Effector memory CD4-positive, alpha-beta T cell (primary cell): ENCODE data around the gene TM9SF1.

Source experiments
- DNase-seq, 3 donors: peaks; one replicate each; pipeline ENCODE4 v3.0.0-alpha.2; 2020
- H3K27ac ChIP-seq: 2 replicates; pipeline ENCODE4 v1.7.0; 2013; ENCODE audit warnings: mild to moderate bottlenecking, low read length, moderate library complexity; ENCODE audit not compliant: insufficient read depth, poor library complexity, severe bottlenecking
- H3K27me3 ChIP-seq: replicated peaks from 2 replicates; pipeline ENCODE4 v1.7.0; 2013; ENCODE audit warnings: mild to moderate bottlenecking, low read length; ENCODE audit not compliant: insufficient read depth, control insufficient read depth, poor library complexity, severe bottlenecking
- H3K36me3 ChIP-seq: 2 replicates; pipeline ENCODE4 v1.7.0; 2013; ENCODE audit warnings: mild to moderate bottlenecking, low read length, moderate library complexity; ENCODE audit not compliant: control insufficient read depth, insufficient read depth
- H3K4me1 ChIP-seq: 2 replicates; pipeline ENCODE4 v1.7.0; 2013; ENCODE audit warnings: low read length, mild to moderate bottlenecking; ENCODE audit not compliant: control insufficient read depth, insufficient read depth, poor library complexity, severe bottlenecking
- H3K4me3 ChIP-seq: 2 replicates; pipeline ENCODE4 v1.7.0; 2013; ENCODE audit warnings: low read length, low read depth, mild to moderate bottlenecking; ENCODE audit not compliant: insufficient read depth, poor library complexity, severe bottlenecking
- H3K9me3 ChIP-seq: 2 replicates; pipeline ENCODE4 v1.7.0; 2013; ENCODE audit warnings: mild to moderate bottlenecking, low read length, moderate library complexity; ENCODE audit not compliant: control insufficient read depth

TM9SF1 gene

DNA sequence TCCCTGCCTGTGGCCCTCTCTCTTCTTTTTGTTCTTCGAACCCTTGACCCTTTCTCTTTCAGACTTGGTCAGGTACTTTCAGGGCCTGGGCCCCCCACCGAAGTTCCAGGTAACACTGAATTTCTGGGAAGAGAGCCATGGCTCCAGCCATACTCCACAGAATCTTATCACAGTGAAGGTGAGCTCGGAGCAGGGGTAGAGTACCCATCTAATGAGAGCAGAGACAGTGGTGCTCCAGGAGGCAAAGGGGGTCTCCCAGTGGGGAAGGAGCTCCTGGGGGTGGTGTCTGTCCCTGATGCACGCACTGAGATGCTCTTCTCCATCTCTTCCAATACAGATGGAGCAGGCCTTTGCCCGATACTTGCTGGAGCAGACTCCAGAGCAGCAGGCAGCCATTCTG, 29.5 kb downstream of the TM9SF1 start:
- Histone ChIP-seq H3K27ac (no peak overlapping the region), H3K4me3 (no peak overlapping the region), H3K4me1 (peaks cover 23% of the 10 kb centered on the region), H3K27me3 (no peaks in the 10 kb centered on the region), H3K9me3 (no peaks in the 10 kb centered on the region), H3K36me3 (peaks cover 43% of the 10 kb centered on the region)
- DNase-seq, result no peak

DNA sequence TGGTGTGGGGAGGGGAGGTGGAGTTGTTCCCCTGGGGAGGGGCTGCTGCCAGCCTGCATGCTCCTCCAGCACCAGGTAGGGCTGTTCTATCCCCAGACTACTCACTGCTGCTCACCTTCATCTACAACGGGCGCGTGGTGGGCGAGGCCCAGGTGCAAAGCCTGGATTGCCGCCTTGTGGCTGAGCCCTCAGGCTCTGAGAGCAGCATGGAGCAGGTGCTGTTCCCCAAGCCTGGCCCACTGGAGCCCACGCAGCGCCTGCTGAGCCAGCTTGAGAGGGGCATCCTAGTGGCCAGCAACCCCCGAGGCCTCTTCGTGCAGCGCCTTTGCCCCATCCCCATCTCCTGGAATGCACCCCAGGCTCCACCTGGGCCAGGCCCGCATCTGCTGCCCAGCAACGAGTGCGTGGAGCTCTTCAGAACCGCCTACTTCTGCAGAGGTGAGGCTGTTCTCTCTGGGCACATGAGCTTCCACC, 30.7 kb downstream of the TM9SF1 start:
- Histone ChIP-seq H3K36me3 (peaks cover 54% of the 10 kb centered on the region), H3K9me3 (no peaks in the 10 kb centered on the region), H3K27me3 (no peaks in the 10 kb centered on the region), H3K4me3 (no peak overlapping the region), H3K4me1 (peaks cover 24% of the 10 kb centered on the region), H3K27ac (no peak overlapping the region)
- DNase-seq, result no peak

DNA sequence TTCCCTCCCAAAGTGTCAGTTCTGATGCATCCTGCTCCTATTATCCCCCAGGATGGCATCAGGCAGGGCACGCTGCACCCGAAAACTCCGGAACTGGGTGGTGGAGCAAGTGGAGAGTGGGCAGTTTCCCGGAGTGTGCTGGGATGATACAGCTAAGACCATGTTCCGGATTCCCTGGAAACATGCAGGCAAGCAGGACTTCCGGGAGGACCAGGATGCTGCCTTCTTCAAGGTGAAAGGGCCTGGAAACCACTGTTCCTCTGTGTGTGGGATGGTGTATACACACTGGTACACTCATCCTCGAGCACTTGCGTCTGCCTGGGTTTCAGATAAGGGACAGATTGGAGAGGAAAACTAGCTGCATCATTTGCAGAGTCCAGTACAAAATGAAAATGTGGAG, 33.1 kb downstream of the TM9SF1 start:
- H3K4me3 ChIP-seq, result peak overlapping the region; percentile 88
- H3K36me3 ChIP-seq, result peaks cover 69% of the 10 kb centered on the region
- DNase-seq, result no peak
- no peaks in the 10 kb centered on the region for H3K9me3 ChIP-seq
- no peaks in the 10 kb centered on the region for H3K27me3 ChIP-seq
- H3K4me1 ChIP-seq, result peaks cover 24% of the 10 kb centered on the region
- H3K27ac ChIP-seq, result peak overlapping the region; percentile 97

DNA sequence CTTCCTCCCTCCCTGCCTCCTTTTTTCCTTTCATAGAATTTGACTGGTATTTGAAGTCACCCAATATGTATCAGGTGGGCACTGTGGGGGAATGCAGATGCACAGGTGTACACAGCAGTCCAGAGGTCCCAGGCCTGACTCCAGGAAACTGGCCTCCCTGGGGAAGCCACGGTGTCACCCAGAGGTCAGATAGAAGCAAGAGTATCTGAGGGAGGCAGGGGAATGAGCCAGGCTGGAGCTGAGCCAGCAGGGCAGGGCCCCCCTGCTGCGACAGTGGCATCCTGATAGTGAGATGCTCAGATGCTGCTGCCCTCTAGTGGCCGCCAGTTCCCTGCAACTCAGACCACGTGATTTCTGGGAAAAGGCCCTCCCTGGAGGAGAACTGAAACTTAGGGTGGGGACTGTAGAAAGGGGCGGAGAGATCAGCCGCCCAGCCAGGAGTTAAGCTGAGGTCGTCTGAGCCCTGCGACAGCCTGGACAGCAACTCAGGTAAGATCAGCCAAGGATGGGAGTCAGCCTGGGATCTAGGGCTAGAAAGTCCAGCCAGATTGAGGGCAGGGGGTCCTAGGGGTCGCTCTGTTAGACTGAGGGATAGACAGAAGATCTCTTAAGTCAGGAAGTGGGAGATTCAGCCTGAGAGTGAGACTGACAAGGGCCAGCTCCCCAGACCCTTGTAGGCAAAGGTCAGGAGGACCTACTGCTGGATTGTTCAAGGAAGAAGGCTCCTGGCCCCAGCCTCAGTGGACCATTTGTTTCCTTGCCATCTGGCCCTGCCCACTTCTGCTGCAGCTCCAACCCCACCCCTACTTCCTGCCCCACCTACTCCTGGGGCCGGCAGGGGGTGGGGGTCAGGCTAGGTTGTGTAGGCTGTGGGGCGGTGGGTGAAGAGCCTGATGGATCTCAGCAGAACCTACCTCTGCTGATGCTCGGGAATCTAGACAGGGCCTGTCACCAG, 34.1 kb downstream of the TM9SF1 start, which contains the start of gene IRF9:
Gene IRF9, plus strand, starts transcription at position 416 of the 955 bp plus-strand sequence. CDS start 880 bp downstream, outside the sequence.
- Histone ChIP-seq H3K4me1 (peaks cover 24% of the 10 kb centered on the region), H3K36me3 (peaks cover 67% of the 10 kb centered on the region), H3K27ac (peak within 1 kb of the TSS; percentile 97), H3K9me3 (no peaks in the 10 kb centered on the region), H3K27me3 (no peaks in the 10 kb centered on the region), H3K4me3 (peak within 1 kb of the TSS; percentile 88)
- DNase-seq, result peak; percentile 94 to 95 (median 95)

DNA sequence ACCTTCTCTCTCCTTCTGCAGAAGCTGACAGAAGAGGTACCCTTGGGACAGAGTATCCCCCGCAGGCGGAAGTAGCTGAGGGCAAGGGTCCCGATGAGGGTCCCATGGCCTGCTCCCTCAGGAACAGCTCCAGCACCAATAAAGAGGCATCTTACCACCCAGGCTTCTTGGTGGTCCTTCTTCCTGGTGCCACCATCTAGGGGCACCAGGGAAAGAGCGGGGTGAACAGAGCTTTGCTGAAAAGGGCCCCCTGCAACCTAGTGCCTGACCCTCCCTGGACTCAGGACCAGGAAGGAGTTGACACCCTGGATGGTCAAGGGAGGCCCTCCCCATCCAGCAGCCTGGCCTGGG, 34.8 kb downstream of the TM9SF1 start:
- H3K36me3 ChIP-seq, result peaks cover 67% of the 10 kb centered on the region
- H3K4me3 ChIP-seq, result no peak overlapping the region
- H3K9me3 ChIP-seq, result no peaks in the 10 kb centered on the region
- peaks cover 24% of the 10 kb centered on the region for H3K4me1 ChIP-seq
- peak overlapping the region; percentile 97 for H3K27ac ChIP-seq
- H3K27me3 ChIP-seq, result no peaks in the 10 kb centered on the region
- no peak for DNase-seq

DNA sequence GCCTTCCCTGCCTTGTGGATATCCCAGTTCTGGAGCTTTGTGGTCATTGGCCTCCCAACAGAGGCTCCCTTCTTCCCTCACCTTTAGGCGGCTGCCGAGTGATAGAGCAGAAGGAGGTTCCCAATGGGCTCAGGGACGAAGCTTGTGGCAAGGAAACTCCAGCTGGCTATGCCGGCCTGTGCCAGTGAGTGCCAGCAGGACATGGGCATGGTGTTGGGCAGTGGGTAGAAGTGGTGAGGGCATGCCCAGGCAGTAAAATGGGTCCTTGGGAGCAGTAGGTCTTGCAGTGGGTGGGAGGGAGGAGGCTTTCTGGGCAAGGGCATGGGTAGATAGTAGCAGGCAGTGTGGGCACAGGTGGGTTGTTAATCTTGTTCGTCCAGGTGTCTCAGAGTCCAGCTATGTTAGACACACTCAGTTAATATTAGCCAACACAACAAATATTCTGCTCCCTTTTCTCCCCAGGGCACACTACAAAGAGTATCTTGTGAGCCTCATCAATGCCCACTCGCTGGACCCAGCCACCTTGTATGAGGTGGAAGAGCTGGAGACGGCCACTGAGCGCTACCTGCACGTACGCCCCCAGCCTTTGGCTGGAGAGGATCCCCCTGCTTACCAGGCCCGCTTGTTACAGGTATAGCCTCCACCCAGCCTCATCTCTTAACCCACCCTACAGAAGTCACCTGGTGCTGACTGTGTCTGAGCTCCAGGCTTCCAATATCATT, 35.3 kb downstream of the TM9SF1 start:
- H3K4me1 ChIP-seq, result peaks cover 22% of the 10 kb centered on the region
- H3K4me3 ChIP-seq, result no peak overlapping the region
- DNase-seq, result no peak
- H3K9me3 ChIP-seq, result no peaks in the 10 kb centered on the region
- no peaks in the 10 kb centered on the region for H3K27me3 ChIP-seq
- peak overlapping the region; percentile 97 for H3K27ac ChIP-seq
- peaks cover 67% of the 10 kb centered on the region for H3K36me3 ChIP-seq

DNA sequence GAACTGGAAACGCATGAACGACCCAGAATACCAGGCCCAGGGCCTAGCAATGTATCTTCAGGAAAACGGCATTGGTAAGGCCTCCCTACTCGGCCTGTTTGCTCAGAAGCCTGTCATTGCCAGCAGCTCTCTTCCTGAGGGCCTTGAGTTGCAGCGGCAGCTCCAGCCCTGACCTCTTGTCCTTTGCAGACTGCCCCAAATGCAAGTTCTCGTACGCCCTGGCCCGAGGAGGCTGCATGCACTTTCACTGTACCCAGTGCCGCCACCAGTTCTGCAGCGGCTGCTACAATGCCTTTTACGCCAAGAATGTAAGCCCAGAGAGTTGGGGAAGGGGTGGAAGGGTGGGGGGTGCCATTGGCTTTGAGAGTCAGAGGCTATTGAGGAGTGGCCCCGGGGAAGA, 37.9 kb downstream of the TM9SF1 start:
- Histone ChIP-seq H3K36me3 (peaks cover 62% of the 10 kb centered on the region), H3K4me1 (peaks cover 8% of the 10 kb centered on the region), H3K4me3 (no peak overlapping the region), H3K27me3 (no peaks in the 10 kb centered on the region), H3K27ac (no peak overlapping the region), H3K9me3 (no peaks in the 10 kb centered on the region)
- DNase-seq, result no peak

DNA sequence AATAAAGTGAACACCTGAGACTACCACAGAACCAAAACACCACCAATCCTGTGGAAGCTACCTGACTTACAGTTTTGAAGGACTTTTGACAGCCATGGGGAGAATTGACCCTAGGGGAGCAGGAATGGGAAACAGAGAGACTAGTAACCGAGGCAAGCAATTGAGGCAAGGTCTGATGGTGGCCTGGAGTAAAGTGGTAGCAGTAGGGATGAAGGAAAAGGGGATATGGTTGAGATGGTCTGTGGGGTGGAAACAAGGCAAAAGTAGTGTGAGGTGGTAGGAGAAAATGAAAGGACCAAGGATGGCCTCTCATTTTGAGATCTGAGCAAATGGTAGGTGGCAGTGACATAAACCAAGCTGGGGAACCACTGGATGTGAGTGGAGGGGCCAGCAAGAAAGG, 38.4 kb downstream of the TM9SF1 start:
- Histone ChIP-seq H3K36me3 (peaks cover 66% of the 10 kb centered on the region), H3K9me3 (no peaks in the 10 kb centered on the region), H3K4me3 (no peak overlapping the region), H3K27me3 (no peaks in the 10 kb centered on the region), H3K27ac (no peak overlapping the region), H3K4me1 (peaks cover 3% of the 10 kb centered on the region)
- no peak for DNase-seq

DNA sequence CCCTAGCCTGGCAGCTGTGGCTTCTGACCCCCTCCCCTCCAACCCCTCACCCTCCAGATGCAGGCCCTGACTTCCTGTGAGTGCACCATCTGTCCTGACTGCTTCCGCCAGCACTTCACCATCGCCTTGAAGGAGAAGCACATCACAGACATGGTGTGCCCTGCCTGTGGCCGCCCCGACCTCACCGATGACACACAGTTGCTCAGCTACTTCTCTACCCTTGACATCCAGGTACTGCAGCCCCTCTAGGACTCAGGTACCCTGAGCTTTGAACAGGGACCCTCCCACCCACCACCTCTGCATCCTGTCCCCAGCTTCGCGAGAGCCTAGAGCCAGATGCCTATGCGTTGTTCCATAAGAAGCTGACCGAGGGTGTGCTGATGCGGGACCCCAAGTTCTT, 40.1 kb downstream of the TM9SF1 start:
- no peak overlapping the region for H3K27ac ChIP-seq
- no peaks in the 10 kb centered on the region for H3K9me3 ChIP-seq
- no peak overlapping the region for H3K4me3 ChIP-seq
- no peak for DNase-seq
- H3K27me3 ChIP-seq, result no peaks in the 10 kb centered on the region
- H3K4me1 ChIP-seq, result peaks cover under 1% of the 10 kb centered on the region
- peaks cover 78% of the 10 kb centered on the region for H3K36me3 ChIP-seq
